GM18867 (cell line): ENCODE data around the gene SELENOP.
"Not testable (repeated sequence)": the region's sequence is repeated elsewhere in the genome, so short reads cannot be mapped to it uniquely, and the experiment has no call there.

Source experiments
- ATAC-seq: cut with Tn5 transposase; IDR thresholded peaks from one replicate; pipeline ENCODE4 v1.9.1; 2021; ENCODE audit warnings: mild to moderate bottlenecking, moderate library complexity; ENCODE audit not compliant: unreplicated experiment

SELENOP gene

GRCh38 chr5:42811591-42812446, at the start of gene SELENOP:
Gene SELENOP (minus strand): TSS chr5:42811892. CDS start chr5:42808353, 3,539 bp downstream.
- no peak for ATAC-seq

GRCh38 chr5:42858687-42859086, 47.0 kb upstream of the SELENOP start:
- no peak for ATAC-seq

GRCh38 chr5:42858031-42858643, 46.4 kb upstream of the SELENOP start:
- ATAC-seq: no peak

- no peak for ATAC-seq
These were observed 44.1 kb upstream of the SELENOP start for GRCh38 chr5:42855811-42856210.

- no peak for ATAC-seq
These were observed 43.7 kb upstream of the SELENOP start for GRCh38 chr5:42855386-42855785.

GRCh38 chr5:42854795-42855194, 43.1 kb upstream of the SELENOP start:
- no peak for ATAC-seq

GRCh38 chr5:42852826-42853225, 41.1 kb upstream of the SELENOP start:
- ATAC-seq: no peak

- no peak for ATAC-seq
These were observed 39.8 kb upstream of the SELENOP start for GRCh38 chr5:42851481-42851880.

- no peak for ATAC-seq
These were observed 36.9 kb upstream of the SELENOP start for GRCh38 chr5:42848545-42848944.

- not testable (repeated sequence) for ATAC-seq
These were observed 32.7 kb upstream of the SELENOP start for GRCh38 chr5:42844408-42844807.

- no peak for ATAC-seq
These were observed 32.1 kb upstream of the SELENOP start for GRCh38 chr5:42843675-42844292.

- no peak for ATAC-seq
These were observed 31.4 kb upstream of the SELENOP start for GRCh38 chr5:42842921-42843641.

GRCh38 chr5:42840842-42841567, 29.3 kb upstream of the SELENOP start:
- ATAC-seq: no peak

GRCh38 chr5:42840269-42840668, 28.6 kb upstream of the SELENOP start:
- no peak for ATAC-seq

- no peak for ATAC-seq
These were observed 27.5 kb upstream of the SELENOP start for GRCh38 chr5:42839196-42839595.

GRCh38 chr5:42837601-42838000, 25.9 kb upstream of the SELENOP start:
- ATAC-seq: no peak

- ATAC-seq: no peak
These were observed 24.5 kb upstream of the SELENOP start for GRCh38 chr5:42836070-42836769.

GRCh38 chr5:42832060-42832459, 20.4 kb upstream of the SELENOP start:
- no peak for ATAC-seq

GRCh38 chr5:42830924-42831323, 19.2 kb upstream of the SELENOP start:
- ATAC-seq: no peak

GRCh38 chr5:42828671-42829070, 17.0 kb upstream of the SELENOP start:
- no peak for ATAC-seq
